ENCODE results near the gene OCEL1. TPM values are rescaled to one million over a fixed set of nuclear protein-coding genes. Genes with fewer than 3 reads are reported as not detected.
A peak's percentile ranks its signal among the peaks of the same experiment; 100 is the strongest.

OCEL1 gene
- total and polyA plus RNA-seq, 10 of the 15 experiments (the other 5 are each of a cell fraction or from before 2014, with no cell fraction given): 2.8 to 18.2 (median 7.4) TPM

DNA sequence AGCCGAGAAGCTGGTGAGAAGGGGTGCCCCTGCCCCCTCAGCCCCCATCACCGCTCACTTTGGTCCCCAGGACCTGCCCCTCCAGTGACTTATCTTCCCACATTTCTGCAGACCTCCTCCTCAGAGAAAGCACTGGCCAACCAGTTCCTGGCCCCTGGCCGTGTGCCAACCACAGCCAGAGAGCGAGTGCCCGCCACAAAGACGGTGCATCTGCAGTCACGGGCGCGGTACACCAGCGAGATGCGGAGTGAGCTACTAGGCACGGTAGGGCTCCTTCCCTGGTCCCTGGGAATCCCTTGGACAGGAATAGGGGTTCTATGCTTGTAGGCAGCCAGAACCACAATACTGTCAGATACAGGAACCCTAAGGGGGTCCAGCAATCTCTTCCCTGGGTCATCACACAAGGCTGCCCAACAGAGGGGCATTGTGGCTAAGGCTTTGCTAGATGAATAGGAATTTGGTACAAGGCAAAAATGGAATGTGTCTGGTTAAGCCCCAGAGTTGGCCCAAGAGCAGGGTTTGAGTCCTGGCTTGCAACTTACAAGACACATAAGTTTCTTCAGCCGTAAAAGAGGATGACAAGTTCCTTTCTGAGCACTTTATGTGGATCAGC, 9.9 kb upstream of the OCEL1 start:
- intact Hi-C loops (cut with micrococcal nuclease; ENCODE audit: unreplicated experiment) (no loop called here), in situ Hi-C loops (cut with MboI) (no loop called here)
- H3K79me2 ChIP-seq (ENCODE audit: control insufficient read depth, insufficient read depth, low read length): no peaks in the 10 kb centered on the region; the same call in 1 of the 2 replicates
- H3K4me1 ChIP-seq (ENCODE audit: control insufficient read depth, insufficient read depth, low read length): peaks cover 13% of the 10 kb centered on the region
- ChIA-PET RAD21 (ENCODE audit: unreplicated experiment) (interaction anchor here (1.1 to 2.4 kb wide), 6 partner anchors 10 to 140 kb away, joined by 3 to 18 read pairs (median 6); partner anchors contain the start of genes BABAM1, DDA1 and OCEL1), SMC1A (ENCODE audit: uncharacterized antibody, unreplicated experiment) (interaction anchor here (0.6 to 2.0 kb wide), 8 partner anchors 10 to 143 kb away, joined by 3 to 8 read pairs (median 4); partner anchors contain the start of gene OCEL1), POLR2A (interaction anchor here (0.7 to 2.2 kb wide), 6 partner anchors 10 to 191 kb away, joined by 3 to 13 read pairs (median 6); partner anchors contain the start of genes ANKLE1, BABAM1 and OCEL1), CTCF (interaction anchor here (0.7 to 2.4 kb wide), 5 partner anchors 8 to 142 kb away, joined by 3 to 9 read pairs (median 3); partner anchors contain the start of gene OCEL1)
- H4K20me1 ChIP-seq (ENCODE audit: control insufficient read depth, insufficient read depth): no peaks in the 10 kb centered on the region
- 94% methylated on average over 13 of the region's 13 CpGs for WGBS (ENCODE audit: insufficient coverage, insufficient replicate concordance, low lambda C conversion rate, missing lambda C conversion rate)
- peak overlapping the region; percentile 67; the same call in 1 of the 2 replicates for H3K4me3 ChIP-seq
- DNase-seq (ENCODE audit: low read depth, low spot score): no peak
- H3K9me3 ChIP-seq (replicated peaks; ENCODE audit: control insufficient read depth, insufficient read depth, low read length): no peaks in the 10 kb centered on the region
- H3K4me2 ChIP-seq (ENCODE audit: control insufficient read depth, insufficient read depth): peak overlapping the region; percentile 79
- no peak overlapping the region for H3K27ac ChIP-seq (ENCODE audit: control insufficient read depth, insufficient read depth)
- TSS peak; percentile 49 for BruUV-seq (replicated peaks)
- H3K9ac ChIP-seq (ENCODE audit: control insufficient read depth, insufficient read depth, low read length): no peak overlapping the region; the same call in 1 of the 2 replicates
- H3K27me3 ChIP-seq (replicated peaks in 1 of 2; ENCODE audit: control insufficient read depth in 2 of 2, insufficient read depth in 2 of 2, low read length in 1 of 2): no peaks in the 10 kb centered on the region
- no peak for FAIRE-seq
- peaks cover 5 to 12% of the 10 kb centered on the region in 2 experiments; a peak in 3 of 4 replicates for H3K36me3 ChIP-seq (ENCODE audit: control insufficient read depth in 2 of 2, insufficient read depth in 2 of 2, low read length in 1 of 2)
- TF ChIP-seq SREBF1 (IDR thresholded peaks at IDR 0.05; ENCODE audit: low read length): no peak
- no peak for TF ChIP-seq ZNF24 (IDR thresholded peaks at IDR 0.05)
- TF ChIP-seq, protein P1, sequence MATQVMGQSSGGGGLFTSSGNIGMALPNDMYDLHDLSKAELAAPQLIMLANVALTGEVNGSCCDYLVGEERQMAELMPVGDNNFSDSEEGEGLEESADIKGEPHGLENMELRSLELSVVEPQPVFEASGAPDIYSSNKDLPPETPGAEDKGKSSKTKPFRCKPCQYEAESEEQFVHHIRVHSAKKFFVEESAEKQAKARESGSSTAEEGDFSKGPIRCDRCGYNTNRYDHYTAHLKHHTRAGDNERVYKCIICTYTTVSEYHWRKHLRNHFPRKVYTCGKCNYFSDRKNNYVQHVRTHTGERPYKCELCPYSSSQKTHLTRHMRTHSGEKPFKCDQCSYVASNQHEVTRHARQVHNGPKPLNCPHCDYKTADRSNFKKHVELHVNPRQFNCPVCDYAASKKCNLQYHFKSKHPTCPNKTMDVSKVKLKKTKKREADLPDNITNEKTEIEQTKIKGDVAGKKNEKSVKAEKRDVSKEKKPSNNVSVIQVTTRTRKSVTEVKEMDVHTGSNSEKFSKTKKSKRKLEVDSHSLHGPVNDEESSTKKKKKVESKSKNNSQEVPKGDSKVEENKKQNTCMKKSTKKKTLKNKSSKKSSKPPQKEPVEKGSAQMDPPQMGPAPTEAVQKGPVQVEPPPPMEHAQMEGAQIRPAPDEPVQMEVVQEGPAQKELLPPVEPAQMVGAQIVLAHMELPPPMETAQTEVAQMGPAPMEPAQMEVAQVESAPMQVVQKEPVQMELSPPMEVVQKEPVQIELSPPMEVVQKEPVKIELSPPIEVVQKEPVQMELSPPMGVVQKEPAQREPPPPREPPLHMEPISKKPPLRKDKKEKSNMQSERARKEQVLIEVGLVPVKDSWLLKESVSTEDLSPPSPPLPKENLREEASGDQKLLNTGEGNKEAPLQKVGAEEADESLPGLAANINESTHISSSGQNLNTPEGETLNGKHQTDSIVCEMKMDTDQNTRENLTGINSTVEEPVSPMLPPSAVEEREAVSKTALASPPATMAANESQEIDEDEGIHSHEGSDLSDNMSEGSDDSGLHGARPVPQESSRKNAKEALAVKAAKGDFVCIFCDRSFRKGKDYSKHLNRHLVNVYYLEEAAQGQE (IDR thresholded peaks at IDR 0.05; ENCODE audit: low read depth, low read length): no peak
- TF ChIP-seq STAT3 (IDR thresholded peaks at IDR 0.05; ENCODE audit: low read depth, low read length): no peak
- TF ChIP-seq, protein P2, sequence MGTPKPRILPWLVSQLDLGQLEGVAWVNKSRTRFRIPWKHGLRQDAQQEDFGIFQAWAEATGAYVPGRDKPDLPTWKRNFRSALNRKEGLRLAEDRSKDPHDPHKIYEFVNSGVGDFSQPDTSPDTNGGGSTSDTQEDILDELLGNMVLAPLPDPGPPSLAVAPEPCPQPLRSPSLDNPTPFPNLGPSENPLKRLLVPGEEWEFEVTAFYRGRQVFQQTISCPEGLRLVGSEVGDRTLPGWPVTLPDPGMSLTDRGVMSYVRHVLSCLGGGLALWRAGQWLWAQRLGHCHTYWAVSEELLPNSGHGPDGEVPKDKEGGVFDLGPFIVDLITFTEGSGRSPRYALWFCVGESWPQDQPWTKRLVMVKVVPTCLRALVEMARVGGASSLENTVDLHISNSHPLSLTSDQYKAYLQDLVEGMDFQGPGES (IDR thresholded peaks at IDR 0.05): no peak
- no peak for TF ChIP-seq BMI1 (IDR thresholded peaks at IDR 0.05; ENCODE audit: borderline replicate concordance)
- no peak for TF ChIP-seq HCFC1 (IDR thresholded peaks at IDR 0.05; ENCODE audit: low read length)
- TF ChIP-seq, protein P3, sequence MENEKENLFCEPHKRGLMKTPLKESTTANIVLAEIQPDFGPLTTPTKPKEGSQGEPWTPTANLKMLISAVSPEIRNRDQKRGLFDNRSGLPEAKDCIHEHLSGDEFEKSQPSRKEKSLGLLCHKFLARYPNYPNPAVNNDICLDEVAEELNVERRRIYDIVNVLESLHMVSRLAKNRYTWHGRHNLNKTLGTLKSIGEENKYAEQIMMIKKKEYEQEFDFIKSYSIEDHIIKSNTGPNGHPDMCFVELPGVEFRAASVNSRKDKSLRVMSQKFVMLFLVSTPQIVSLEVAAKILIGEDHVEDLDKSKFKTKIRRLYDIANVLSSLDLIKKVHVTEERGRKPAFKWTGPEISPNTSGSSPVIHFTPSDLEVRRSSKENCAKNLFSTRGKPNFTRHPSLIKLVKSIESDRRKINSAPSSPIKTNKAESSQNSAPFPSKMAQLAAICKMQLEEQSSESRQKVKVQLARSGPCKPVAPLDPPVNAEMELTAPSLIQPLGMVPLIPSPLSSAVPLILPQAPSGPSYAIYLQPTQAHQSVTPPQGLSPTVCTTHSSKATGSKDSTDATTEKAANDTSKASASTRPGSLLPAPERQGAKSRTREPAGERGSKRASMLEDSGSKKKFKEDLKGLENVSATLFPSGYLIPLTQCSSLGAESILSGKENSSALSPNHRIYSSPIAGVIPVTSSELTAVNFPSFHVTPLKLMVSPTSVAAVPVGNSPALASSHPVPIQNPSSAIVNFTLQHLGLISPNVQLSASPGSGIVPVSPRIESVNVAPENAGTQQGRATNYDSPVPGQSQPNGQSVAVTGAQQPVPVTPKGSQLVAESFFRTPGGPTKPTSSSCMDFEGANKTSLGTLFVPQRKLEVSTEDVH (IDR thresholded peaks at IDR 0.05; ENCODE audit: low read depth, partially characterized antibody): no peak
- no peak for TF ChIP-seq RAD21 (IDR thresholded peaks at IDR 0.05; ENCODE audit: insufficient read depth, low read depth, low read length)
- peak overlapping the region; percentile 59; the same call in 1 of the 2 replicates for H2AFZ ChIP-seq (ENCODE audit: control insufficient read depth, low read depth, low read length)
- no peak for ATAC-seq
